ENCODE data around the gene FAM47E. TPM values are rescaled to one million over a fixed set of nuclear protein-coding genes. Genes with fewer than 3 reads are reported as not detected.
"Not testable (repeated sequence)": the region's sequence is repeated elsewhere in the genome, so short reads cannot be mapped to it uniquely, and the experiment has no call there.

Gene FAM47E
- total RNA-seq, 1 donor from 2014 or later, result 0.92 TPM

- peaks cover 24% of the 10 kb centered on the region for H3K9me3 Mint-ChIP-seq (ENCODE audit: low read depth)
- H3K27me3 Mint-ChIP-seq (ENCODE audit: low read depth), result peaks cover 5% of the 10 kb centered on the region
- DNase-seq (ENCODE audit: low spot score), result no peak
- TF ChIP-seq, protein P1, sequence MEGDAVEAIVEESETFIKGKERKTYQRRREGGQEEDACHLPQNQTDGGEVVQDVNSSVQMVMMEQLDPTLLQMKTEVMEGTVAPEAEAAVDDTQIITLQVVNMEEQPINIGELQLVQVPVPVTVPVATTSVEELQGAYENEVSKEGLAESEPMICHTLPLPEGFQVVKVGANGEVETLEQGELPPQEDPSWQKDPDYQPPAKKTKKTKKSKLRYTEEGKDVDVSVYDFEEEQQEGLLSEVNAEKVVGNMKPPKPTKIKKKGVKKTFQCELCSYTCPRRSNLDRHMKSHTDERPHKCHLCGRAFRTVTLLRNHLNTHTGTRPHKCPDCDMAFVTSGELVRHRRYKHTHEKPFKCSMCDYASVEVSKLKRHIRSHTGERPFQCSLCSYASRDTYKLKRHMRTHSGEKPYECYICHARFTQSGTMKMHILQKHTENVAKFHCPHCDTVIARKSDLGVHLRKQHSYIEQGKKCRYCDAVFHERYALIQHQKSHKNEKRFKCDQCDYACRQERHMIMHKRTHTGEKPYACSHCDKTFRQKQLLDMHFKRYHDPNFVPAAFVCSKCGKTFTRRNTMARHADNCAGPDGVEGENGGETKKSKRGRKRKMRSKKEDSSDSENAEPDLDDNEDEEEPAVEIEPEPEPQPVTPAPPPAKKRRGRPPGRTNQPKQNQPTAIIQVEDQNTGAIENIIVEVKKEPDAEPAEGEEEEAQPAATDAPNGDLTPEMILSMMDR (IDR thresholded peaks at IDR 0.05), result no peak
- no peaks in the 10 kb centered on the region for H3K4me1 Mint-ChIP-seq (ENCODE audit: low read depth)
- peaks cover 10% of the 10 kb centered on the region for H3K36me3 Mint-ChIP-seq (ENCODE audit: low read depth)
- no peak overlapping the region for H3K27ac Mint-ChIP-seq (ENCODE audit: unreplicated experiment)
- H3K4me3 Mint-ChIP-seq (ENCODE audit: unreplicated experiment), result no peak overlapping the region
Measured at GRCh38 chr4:76283900-76284299, 32.4 kb downstream of the FAM47E start.

DNA sequence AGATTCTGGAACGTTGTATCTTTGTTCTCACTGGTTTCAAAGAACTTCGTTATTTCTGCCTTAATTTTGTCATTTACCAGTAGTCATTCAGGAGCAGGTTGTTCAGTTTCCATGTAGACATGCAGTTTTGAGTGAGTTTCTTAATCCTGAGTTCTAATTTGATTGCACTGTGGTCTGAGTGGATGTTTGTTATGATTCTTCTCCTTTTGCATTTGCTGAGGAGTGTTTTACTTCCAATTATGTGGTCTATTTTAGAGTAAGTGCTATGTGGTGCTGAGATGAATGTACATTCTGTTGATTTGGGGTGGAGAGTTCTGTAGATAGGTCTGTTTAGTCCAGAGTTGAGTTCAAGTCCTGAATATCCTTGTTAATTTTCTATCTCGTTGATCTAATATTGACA lies 36.3 kb downstream of the FAM47E start:
- not testable (repeated sequence) for H3K4me1 Mint-ChIP-seq (ENCODE audit: low read depth); H3K27me3 Mint-ChIP-seq (ENCODE audit: low read depth); DNase-seq (ENCODE audit: low spot score); H3K27ac Mint-ChIP-seq (ENCODE audit: unreplicated experiment); H3K4me3 Mint-ChIP-seq (ENCODE audit: unreplicated experiment)
- H3K9me3 Mint-ChIP-seq (ENCODE audit: low read depth), result peaks cover 26% of the 10 kb centered on the region
- H3K36me3 Mint-ChIP-seq (ENCODE audit: low read depth), result peaks cover 10% of the 10 kb centered on the region

- TF ChIP-seq, protein P1 (IDR thresholded peaks at IDR 0.05), result no peak
- Mint-ChIP-seq H3K9me3 (ENCODE audit: low read depth) (peaks cover 20% of the 10 kb centered on the region), H3K4me3 (ENCODE audit: unreplicated experiment) (no peak overlapping the region), H3K4me1 (ENCODE audit: low read depth) (no peaks in the 10 kb centered on the region), H3K27me3 (ENCODE audit: low read depth) (peaks cover 2% of the 10 kb centered on the region), H3K36me3 (ENCODE audit: low read depth) (peaks cover 4% of the 10 kb centered on the region), H3K27ac (ENCODE audit: unreplicated experiment) (no peak overlapping the region)
- DNase-seq (ENCODE audit: low spot score), result no peak
Measured at GRCh38 chr4:76292730-76293129, 41.2 kb downstream of the FAM47E start.

DNA sequence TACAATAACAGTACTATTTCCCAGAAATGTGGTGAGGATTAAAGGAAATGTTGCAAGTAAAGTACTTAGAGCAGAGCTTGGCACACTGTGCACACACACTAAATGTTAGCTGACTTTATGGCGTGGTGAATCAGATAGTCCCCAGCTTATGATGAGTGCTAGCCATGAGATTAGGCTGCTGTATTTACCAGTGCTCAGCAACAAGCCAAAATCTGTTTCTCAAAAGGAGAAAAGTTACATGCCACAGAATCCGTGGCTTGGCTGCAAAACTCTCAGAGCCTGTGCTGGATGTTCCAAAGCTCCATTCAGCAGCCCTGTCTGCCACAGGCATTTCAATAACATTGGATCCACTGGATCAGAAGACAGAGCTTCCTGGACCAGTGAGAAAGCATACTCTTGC lies 42.3 kb downstream of the FAM47E start:
- Mint-ChIP-seq H3K36me3 (ENCODE audit: low read depth) (peaks cover 9% of the 10 kb centered on the region), H3K27me3 (ENCODE audit: low read depth) (no peaks in the 10 kb centered on the region), H3K27ac (ENCODE audit: unreplicated experiment) (no peak overlapping the region), H3K4me3 (ENCODE audit: unreplicated experiment) (no peak overlapping the region), H3K9me3 (ENCODE audit: low read depth) (peaks cover 25% of the 10 kb centered on the region), H3K4me1 (ENCODE audit: low read depth) (no peaks in the 10 kb centered on the region)
- no peak for DNase-seq (ENCODE audit: low spot score)
- TF ChIP-seq, protein P1 (IDR thresholded peaks at IDR 0.05), result no peak

DNA sequence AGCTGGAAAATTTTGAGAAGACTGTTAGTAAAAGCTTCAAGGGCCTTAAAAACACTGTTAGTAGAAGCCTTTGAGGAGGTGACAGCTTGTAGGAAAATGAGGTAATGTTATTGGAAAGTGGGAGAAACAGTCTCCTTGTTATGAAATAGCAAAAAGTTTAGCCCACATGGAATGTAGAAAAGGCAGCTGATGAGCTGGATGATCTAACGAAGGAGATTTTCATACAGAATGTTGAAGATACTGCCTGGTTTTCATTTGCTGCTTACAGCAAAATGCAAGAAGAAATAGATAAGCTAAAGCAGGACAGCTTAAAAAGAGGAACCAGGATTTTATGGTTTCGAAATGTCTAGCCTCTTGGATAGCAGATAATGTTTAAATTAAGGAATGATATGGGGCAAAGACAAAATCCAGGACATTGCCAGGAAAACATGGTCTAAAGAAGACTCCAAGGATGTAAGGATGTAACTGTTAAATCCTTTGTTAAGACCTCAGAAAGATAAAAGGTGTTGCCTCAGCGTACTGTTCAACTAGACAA lies 44.8 kb downstream of the FAM47E start:
- TF ChIP-seq, protein P1 (IDR thresholded peaks at IDR 0.05), result no peak
- no peak overlapping the region for H3K27ac Mint-ChIP-seq (ENCODE audit: unreplicated experiment)
- H3K9me3 Mint-ChIP-seq (ENCODE audit: low read depth), result peaks cover 23% of the 10 kb centered on the region
- no peak for DNase-seq (ENCODE audit: low spot score)
- H3K36me3 Mint-ChIP-seq (ENCODE audit: low read depth), result peaks cover 9% of the 10 kb centered on the region
- H3K27me3 Mint-ChIP-seq (ENCODE audit: low read depth), result no peaks in the 10 kb centered on the region
- peaks cover 11% of the 10 kb centered on the region for H3K4me1 Mint-ChIP-seq (ENCODE audit: low read depth)
- no peak overlapping the region for H3K4me3 Mint-ChIP-seq (ENCODE audit: unreplicated experiment)

DNA sequence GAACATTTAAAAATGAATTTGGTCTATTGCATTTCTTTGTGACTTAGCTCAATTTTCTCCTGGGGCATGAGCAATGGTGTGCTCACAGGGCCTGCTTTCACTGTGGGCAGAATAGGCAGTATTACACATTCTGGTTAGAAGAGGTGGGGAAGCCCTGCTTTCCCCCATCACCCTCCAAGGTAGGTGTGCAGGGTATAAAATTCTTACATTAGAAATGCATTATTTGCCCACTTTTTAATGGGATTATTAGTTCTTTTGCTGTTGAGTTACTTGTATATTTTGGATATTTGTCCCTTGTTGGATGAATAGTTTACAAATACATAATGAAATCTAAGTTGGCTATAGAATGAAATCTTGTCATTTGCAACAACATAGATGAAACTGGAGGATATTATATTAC lies 46.7 kb downstream of the FAM47E start:
- no peaks in the 10 kb centered on the region for H3K27me3 Mint-ChIP-seq (ENCODE audit: low read depth)
- H3K36me3 Mint-ChIP-seq (ENCODE audit: low read depth), result peaks cover 9% of the 10 kb centered on the region
- no peak for DNase-seq (ENCODE audit: low spot score)
- H3K4me3 Mint-ChIP-seq (ENCODE audit: unreplicated experiment), result no peak overlapping the region
- H3K27ac Mint-ChIP-seq (ENCODE audit: unreplicated experiment), result no peak overlapping the region
- TF ChIP-seq, protein P1 (IDR thresholded peaks at IDR 0.05), result no peak
- H3K4me1 Mint-ChIP-seq (ENCODE audit: low read depth), result peaks cover 27% of the 10 kb centered on the region
- peaks cover 23% of the 10 kb centered on the region for H3K9me3 Mint-ChIP-seq (ENCODE audit: low read depth)

Data from chondrocyte (in vitro differentiated cells).